H9 (cell line): ENCODE data around the gene ZNF821. TPM values are rescaled to one million over a fixed set of nuclear protein-coding genes. Genes with fewer than 3 reads are reported as not detected.
"Not testable (repeated sequence)": the region's sequence is repeated elsewhere in the genome, so short reads cannot be mapped to it uniquely, and the experiment has no call there.

Source experiments
- DNase-seq: peaks from one replicate; pipeline ENCODE4 v3.0.0-alpha.2; 2017
- H2AFZ ChIP-seq: one replicate; pipeline ENCODE4 v1.6.1; 2013; ENCODE audit warnings: mild to moderate bottlenecking, low read length, control low read depth, moderate library complexity
- H2AK5ac ChIP-seq: 2 replicates; pipeline ENCODE4 v1.6.1; 2013; ENCODE audit warnings: low read length, control low read depth, mixed read lengths; ENCODE audit not compliant: insufficient read length
- H2BK120ac ChIP-seq: one replicate; pipeline ENCODE4 v1.6.1; 2013; ENCODE audit warnings: low read depth, mild to moderate bottlenecking, low read length, control low read depth, inconsistent platforms; ENCODE audit not compliant: poor library complexity, severe bottlenecking
- H2BK12ac ChIP-seq: 2 replicates; pipeline ENCODE4 v1.6.1; 2013; ENCODE audit warnings: low read length, control low read depth, mixed read lengths, low read depth; ENCODE audit not compliant: insufficient read length
- H2BK15ac ChIP-seq: 2 replicates; pipeline ENCODE4 v1.6.1; 2013; ENCODE audit warnings: low read depth, low read length, control low read depth
- H2BK20ac ChIP-seq: one replicate; pipeline ENCODE4 v1.6.1; 2013; ENCODE audit warnings: low read depth, mild to moderate bottlenecking, low read length, control low read depth, inconsistent platforms; ENCODE audit not compliant: poor library complexity, severe bottlenecking
- H2BK5ac ChIP-seq: 2 replicates; pipeline ENCODE4 v1.6.1; 2013; ENCODE audit warnings: low read length, control low read depth, mixed read lengths; ENCODE audit not compliant: insufficient read length
- H3K14ac ChIP-seq: 2 replicates; pipeline ENCODE4 v1.6.1; 2013; ENCODE audit warnings: low read length, control low read depth; ENCODE audit not compliant: insufficient read depth
- H3K18ac ChIP-seq: 2 replicates; pipeline ENCODE4 v1.6.1; 2013; ENCODE audit warnings: low read depth, mild to moderate bottlenecking, mixed read lengths, low read length, control low read depth; ENCODE audit not compliant: insufficient read length
- H3K23ac ChIP-seq: 2 replicates; pipeline ENCODE4 v1.6.1; 2013; ENCODE audit warnings: low read length, control low read depth, mixed read lengths, low read depth; ENCODE audit not compliant: insufficient read length
- H3K23me2 ChIP-seq: 2 replicates; pipeline ENCODE4 v1.6.1; 2013; ENCODE audit warnings: low read depth, mild to moderate bottlenecking, mixed read lengths, low read length, control low read depth; ENCODE audit not compliant: insufficient read length, poor library complexity, severe bottlenecking
- H3K27ac ChIP-seq: 2 replicates; pipeline ENCODE4 v1.5.1; 2013; ENCODE audit warnings: low read length, control low read depth, mixed read lengths, low read depth; ENCODE audit not compliant: insufficient read length
- H3K27me3 ChIP-seq: 2 replicates; pipeline ENCODE4 v1.6.1; 2013; ENCODE audit warnings: low read length, control low read depth, inconsistent platforms; ENCODE audit not compliant: insufficient read depth
- H3K4ac ChIP-seq: 2 replicates; pipeline ENCODE4 v1.6.1; 2013; ENCODE audit warnings: low read depth, mild to moderate bottlenecking, control low read depth, inconsistent platforms, low read length, moderate library complexity
- H3K4me1 ChIP-seq: 2 replicates; pipeline ENCODE4 v1.6.1; 2013; ENCODE audit warnings: low read length, control low read depth, inconsistent platforms; ENCODE audit not compliant: insufficient read depth
- H3K4me2 ChIP-seq: 2 replicates; pipeline ENCODE4 v1.6.1; 2013; ENCODE audit warnings: low read length, control low read depth, mixed read lengths; ENCODE audit not compliant: insufficient read length, insufficient read depth
- H3K56ac ChIP-seq: 2 replicates; pipeline ENCODE4 v1.6.1; 2013; ENCODE audit warnings: low read depth, mild to moderate bottlenecking, mixed read lengths, low read length, control low read depth; ENCODE audit not compliant: insufficient read length
- H3K79me1 ChIP-seq: 2 replicates; pipeline ENCODE4 v1.6.1; 2013; ENCODE audit warnings: low read depth, mild to moderate bottlenecking, moderate library complexity, low read length, control low read depth, inconsistent platforms; ENCODE audit not compliant: insufficient read depth, poor library complexity, severe bottlenecking
- H3K79me2 ChIP-seq: 2 replicates; pipeline ENCODE4 v1.6.1; 2013; ENCODE audit warnings: low read length, control low read depth, inconsistent platforms; ENCODE audit not compliant: insufficient read depth
- H3K9ac ChIP-seq: 2 replicates; pipeline ENCODE4 v1.6.1; 2013; ENCODE audit warnings: low read length, control low read depth, mixed read lengths; ENCODE audit not compliant: insufficient read length; ENCODE audit errors: extremely low read depth
- H3K9me3 ChIP-seq: one replicate; pipeline ENCODE4 v1.6.1; 2013; ENCODE audit warnings: low read depth, low read length, inconsistent platforms; ENCODE audit not compliant: control insufficient read depth
- H3T11ph ChIP-seq: one replicate; pipeline ENCODE4 v1.6.1; 2013; ENCODE audit warnings: mild to moderate bottlenecking, low read length, control low read depth, inconsistent platforms
- H4K20me1 ChIP-seq: one replicate; pipeline ENCODE4 v1.6.1; 2013; ENCODE audit not compliant: control insufficient read depth, insufficient read length, insufficient read depth
- H4K5ac ChIP-seq: 2 replicates; pipeline ENCODE4 v1.6.1; 2013; ENCODE audit warnings: low read depth, mild to moderate bottlenecking, mixed read lengths, low read length, control low read depth; ENCODE audit not compliant: insufficient read length
- H4K8ac ChIP-seq: replicated peaks from 2 replicates; pipeline ENCODE4 v1.6.1; 2013; ENCODE audit warnings: low read length, control low read depth, mixed read lengths, low read depth; ENCODE audit not compliant: insufficient read length
- H4K91ac ChIP-seq: 2 replicates; pipeline ENCODE4 v1.6.1; 2013; ENCODE audit warnings: low read depth, mild to moderate bottlenecking, moderate library complexity, mixed read lengths, low read length, control low read depth; ENCODE audit not compliant: insufficient read length
- H3K27ac Mint-ChIP-seq, 3 experiments: 2 replicates in 2 of 3; 3 replicates in 1 of 3; pipeline ENCODE4 v1.8.0; 2020 to 2021; ENCODE audit warnings: mixed read lengths in 3 of 3, mild to moderate bottlenecking in 1 of 3, moderate library complexity in 1 of 3
- H3K27me3 Mint-ChIP-seq: 2 replicates; pipeline ENCODE4 v1.8.0; 2021; ENCODE audit warnings: low read depth, mild to moderate bottlenecking, moderate library complexity, mixed read lengths
- H3K36me3 Mint-ChIP-seq, 3 experiments: 2 replicates in 2 of 3; 3 replicates in 1 of 3; pipeline ENCODE4 v1.8.0; 2020 to 2021; ENCODE audit warnings: low read depth in 3 of 3, mixed read lengths in 3 of 3; ENCODE audit not compliant: insufficient read depth in 1 of 3
- H3K4me1 Mint-ChIP-seq, 2 experiments: 2 replicates each; pipeline ENCODE4 v1.8.0; 2020; ENCODE audit warnings: mixed read lengths in 2 of 2
- H3K4me3 Mint-ChIP-seq, 2 experiments: 2 replicates in 1 of 2; 3 replicates in 1 of 2; pipeline ENCODE4 v1.8.0; 2020 to 2021; ENCODE audit warnings: mild to moderate bottlenecking in 2 of 2, mixed read lengths in 2 of 2, moderate library complexity in 1 of 2
- H3K9me3 Mint-ChIP-seq, 2 experiments: 2 replicates in 1 of 2; 3 replicates in 1 of 2; pipeline ENCODE4 v1.8.0; 2020; ENCODE audit warnings: mild to moderate bottlenecking in 2 of 2, mixed read lengths in 2 of 2, moderate library complexity in 1 of 2
- WGBS: extraction: QIAGEN DNeasy Blood & Tissue Kit; methylation state at CpG from one replicate; pipeline ENCODE4 v1.1.7; 2013; ENCODE audit warnings: missing lambda C conversion rate, low lambda C conversion rate, mixed read lengths; ENCODE audit not compliant: insufficient read length; ENCODE audit errors: extremely low coverage; 5-methylcytosine and 5-hydroxymethylcytosine counted together
- total RNA-seq: library from RNA; stranded (reverse); gene quantifications from 2 replicates; pipeline ENCODE4 v1.2.1, GENCODE V29; 2021
- TF ChIP-seq, protein P1 (sequence below): fragments of 200-600 bp; sonication (generic); conservative IDR thresholded peaks from 3 replicates; pipeline ENCODE4 v1.8.0; 2021; ENCODE audit warnings: antibody characterized with exemption, mild to moderate bottlenecking

Gene ZNF821
- total RNA-seq, 1 experiment from 2014 or later = 12.5 TPM

DNA sequence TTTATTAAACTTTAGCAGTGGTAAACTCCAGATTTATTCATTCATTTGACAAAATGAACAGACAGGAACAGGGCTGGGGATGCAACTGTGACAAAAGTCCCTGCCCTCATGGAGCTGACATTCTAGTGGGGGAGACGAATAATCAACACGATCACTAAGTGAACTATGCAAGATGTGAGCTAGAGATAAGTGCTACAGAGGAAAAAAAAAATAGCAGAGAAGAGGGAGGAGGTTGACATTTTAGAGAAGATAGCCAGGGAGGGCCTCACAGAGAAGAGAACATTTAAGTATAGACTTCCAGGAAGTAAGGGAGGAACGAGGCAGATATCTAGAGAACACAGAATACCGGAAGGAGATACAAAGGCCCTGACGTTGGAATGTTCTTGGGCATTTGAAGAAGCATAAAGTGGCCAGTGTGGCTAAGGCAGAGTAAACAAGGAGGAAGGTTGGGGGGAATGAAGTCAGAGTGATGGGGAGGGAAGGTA is 57.4 kb downstream of the ZNF821 start:
- H2AK5ac ChIP-seq = no peak overlapping the region
- no peak overlapping the region for H2BK15ac ChIP-seq
- H2BK120ac ChIP-seq = no peak overlapping the region
- no peaks in the 10 kb centered on the region for H3K4me1 ChIP-seq
- no peak overlapping the region for H4K91ac ChIP-seq
- H3K27ac ChIP-seq = no peak overlapping the region
- WGBS = no CpG with 5 or more reads among the region's 5 CpGs
- H4K5ac ChIP-seq = no peak overlapping the region
- H4K8ac ChIP-seq = no peak overlapping the region
- no peak overlapping the region for H2BK5ac ChIP-seq
- Mint-ChIP-seq H3K4me3 (no peak overlapping the region), H3K4me1 (no peaks in the 10 kb centered on the region), H3K36me3 (no peaks in the 10 kb centered on the region; a peak in 1 of 7 replicates), H3K27me3 (peaks cover 10% of the 10 kb centered on the region; the same call in 1 of the 2 replicates), H3K27ac (no peak overlapping the region; a peak in 1 of 7 replicates), H3K9me3 (no peaks in the 10 kb centered on the region)
- H3K79me1 ChIP-seq = no peaks in the 10 kb centered on the region
- DNase-seq = no peak
- no peaks in the 10 kb centered on the region for H3K23me2 ChIP-seq
- H3K14ac ChIP-seq = no peak overlapping the region
- H3K27me3 ChIP-seq = no peaks in the 10 kb centered on the region
- no peaks in the 10 kb centered on the region for H4K20me1 ChIP-seq
- H3K4me2 ChIP-seq = no peak overlapping the region
- no peak overlapping the region for H3K18ac ChIP-seq
- no peak overlapping the region for H3K4ac ChIP-seq
- H3K79me2 ChIP-seq = no peaks in the 10 kb centered on the region
- H2AFZ ChIP-seq = no peak overlapping the region
- H3K9ac ChIP-seq = no peak overlapping the region
- TF ChIP-seq, protein P1, sequence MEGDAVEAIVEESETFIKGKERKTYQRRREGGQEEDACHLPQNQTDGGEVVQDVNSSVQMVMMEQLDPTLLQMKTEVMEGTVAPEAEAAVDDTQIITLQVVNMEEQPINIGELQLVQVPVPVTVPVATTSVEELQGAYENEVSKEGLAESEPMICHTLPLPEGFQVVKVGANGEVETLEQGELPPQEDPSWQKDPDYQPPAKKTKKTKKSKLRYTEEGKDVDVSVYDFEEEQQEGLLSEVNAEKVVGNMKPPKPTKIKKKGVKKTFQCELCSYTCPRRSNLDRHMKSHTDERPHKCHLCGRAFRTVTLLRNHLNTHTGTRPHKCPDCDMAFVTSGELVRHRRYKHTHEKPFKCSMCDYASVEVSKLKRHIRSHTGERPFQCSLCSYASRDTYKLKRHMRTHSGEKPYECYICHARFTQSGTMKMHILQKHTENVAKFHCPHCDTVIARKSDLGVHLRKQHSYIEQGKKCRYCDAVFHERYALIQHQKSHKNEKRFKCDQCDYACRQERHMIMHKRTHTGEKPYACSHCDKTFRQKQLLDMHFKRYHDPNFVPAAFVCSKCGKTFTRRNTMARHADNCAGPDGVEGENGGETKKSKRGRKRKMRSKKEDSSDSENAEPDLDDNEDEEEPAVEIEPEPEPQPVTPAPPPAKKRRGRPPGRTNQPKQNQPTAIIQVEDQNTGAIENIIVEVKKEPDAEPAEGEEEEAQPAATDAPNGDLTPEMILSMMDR = no peak
- H3K23ac ChIP-seq = no peak overlapping the region
- no peaks in the 10 kb centered on the region for H3K9me3 ChIP-seq
- H2BK12ac ChIP-seq = no peak overlapping the region
- H3T11ph ChIP-seq = no peak overlapping the region
- no peak overlapping the region for H2BK20ac ChIP-seq
- no peak overlapping the region for H3K56ac ChIP-seq

GRCh38 chr16:71817155-71817500 is 66.9 kb downstream of the ZNF821 start:
- H3K4me3 Mint-ChIP-seq, H3K27me3 ChIP-seq, H3K18ac ChIP-seq, H3K9me3 ChIP-seq, H2BK120ac ChIP-seq, H3K4me1 Mint-ChIP-seq, H2BK5ac ChIP-seq, H2AK5ac ChIP-seq, H4K8ac ChIP-seq, H3K36me3 Mint-ChIP-seq, H3K23ac ChIP-seq, H3K27ac ChIP-seq, H3K79me1 ChIP-seq, H3K27me3 Mint-ChIP-seq, H3K4me2 ChIP-seq, DNase-seq, H3K27ac Mint-ChIP-seq, H3K23me2 ChIP-seq, H3K4me1 ChIP-seq, H3K9ac ChIP-seq, H3K14ac ChIP-seq, H4K5ac ChIP-seq, H2BK15ac ChIP-seq, H3K9me3 Mint-ChIP-seq, H3T11ph ChIP-seq, H2BK12ac ChIP-seq, H2BK20ac ChIP-seq, H3K4ac ChIP-seq, H4K20me1 ChIP-seq, H3K79me2 ChIP-seq, H2AFZ ChIP-seq, H3K56ac ChIP-seq, H4K91ac ChIP-seq: not testable (repeated sequence)
- no CpG with 5 or more reads among the region's 10 CpGs for WGBS
